Loucy (cell line): ENCODE results near the gene BCL2L12.

Experiments
- H2AFZ ChIP-seq: fragments of 200-600 bp; sonication (generic); 2 replicates; pipeline ENCODE4 v1.6.0; 2016; ENCODE audit warnings: antibody characterized with exemption, mild to moderate bottlenecking, low read length, moderate library complexity
- H3F3A ChIP-seq: fragments of 200-600 bp; 2 replicates; pipeline ENCODE4 v1.6.0; 2016; ENCODE audit warnings: antibody characterized with exemption, low read depth, mild to moderate bottlenecking
- H3K27me3 ChIP-seq: fragments of 200-600 bp; sonication (generic); 2 replicates; pipeline ENCODE4 v1.6.1; 2014; ENCODE audit warnings: low read length, mild to moderate bottlenecking; ENCODE audit not compliant: insufficient read depth, poor library complexity, severe bottlenecking
- H3K36me3 ChIP-seq: fragments of 200-600 bp; sonication (generic); 2 replicates; pipeline ENCODE4 v1.6.1; 2016; ENCODE audit warnings: low read length; ENCODE audit not compliant: insufficient read depth
- H3K4me1 ChIP-seq: fragments of 200-600 bp; sonication (generic); 2 replicates; pipeline ENCODE4 v1.5.1; 2014; ENCODE audit warnings: low read length, mild to moderate bottlenecking; ENCODE audit not compliant: insufficient read depth, poor library complexity, severe bottlenecking
- H3K4me2 ChIP-seq: fragments of 200-600 bp; sonication (generic); 2 replicates; pipeline ENCODE4 v1.6.0; 2014; ENCODE audit warnings: antibody characterized with exemption, low read length, low read depth, mild to moderate bottlenecking; ENCODE audit not compliant: poor library complexity, severe bottlenecking
- H3K4me3 ChIP-seq: fragments of 200-600 bp; sonication (generic); 2 replicates; pipeline ENCODE4 v1.5.1; 2014; ENCODE audit warnings: low read length, mild to moderate bottlenecking, mixed read lengths; ENCODE audit not compliant: poor library complexity, severe bottlenecking
- H3K79me2 ChIP-seq: fragments of 200-600 bp; sonication (generic); 2 replicates; pipeline ENCODE4 v1.6.1; 2014; ENCODE audit warnings: low read length; ENCODE audit not compliant: insufficient read depth
- H3K9ac ChIP-seq: fragments of 200-600 bp; sonication (generic); 2 replicates; pipeline ENCODE4 v1.6.0; 2014; ENCODE audit warnings: mild to moderate bottlenecking, low read depth, low read length, moderate library complexity; ENCODE audit not compliant: poor library complexity, severe bottlenecking
- H3K9me2 ChIP-seq: fragments of 200-600 bp; sonication (generic); replicated peaks from 2 replicates; pipeline ENCODE4 v1.6.1; 2016; ENCODE audit warnings: low read depth, low read length, mixed read lengths
- H3K9me3 ChIP-seq: fragments of 200-600 bp; sonication (generic); 2 replicates; pipeline ENCODE4 v1.6.1; 2014; ENCODE audit warnings: mild to moderate bottlenecking, antibody characterized with exemption, low read length, low read depth; ENCODE audit not compliant: insufficient read depth
- H4K20me1 ChIP-seq: fragments of 200-600 bp; sonication (generic); 2 replicates; pipeline ENCODE4 v1.6.0; 2014; ENCODE audit warnings: antibody characterized with exemption, low read length, mild to moderate bottlenecking; ENCODE audit not compliant: insufficient read depth, poor library complexity, severe bottlenecking
- EZH2phosphoT487 ChIP-seq: fragments of 200-600 bp; IDR thresholded peaks from 2 replicates; pipeline ENCODE4 v1.6.1; 2018; ENCODE audit warnings: antibody characterized with exemption, mild to moderate bottlenecking, moderate library complexity, borderline replicate concordance
- TF ChIP-seq, protein P1 (sequence below): fragments of 200-600 bp; sonication (generic); conservative IDR thresholded peaks from 2 replicates; pipeline ENCODE4 v1.5.1; 2014; ENCODE audit warnings: mild to moderate bottlenecking, antibody characterized with exemption, low read length

Gene BCL2L12

DNA sequence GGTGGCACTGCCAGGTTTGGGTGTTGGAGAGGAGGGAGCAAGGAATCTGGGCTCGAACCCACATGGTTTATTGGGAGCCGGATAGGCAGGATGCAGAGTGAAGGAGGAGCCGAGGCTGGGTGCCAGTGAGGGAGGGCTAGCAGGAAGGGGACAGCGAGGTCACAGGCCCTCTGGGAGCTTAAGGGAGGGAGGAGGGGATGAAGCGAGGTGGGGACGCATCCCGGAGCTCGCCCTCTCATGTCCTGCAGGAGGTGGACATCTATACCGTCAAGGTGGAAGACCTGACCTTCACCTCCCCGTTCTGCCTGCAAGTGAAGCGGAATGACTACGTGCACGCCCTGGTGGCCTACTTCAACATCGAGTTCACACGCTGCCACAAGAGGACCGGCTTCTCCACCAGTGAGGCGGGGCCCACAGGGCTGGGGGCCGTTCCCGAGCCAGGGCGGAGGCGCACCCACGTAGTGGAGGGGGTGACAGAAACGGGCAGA lies 20.2 kb downstream of the BCL2L12 start:
- Histone ChIP-seq H3K27me3 (no peaks in the 10 kb centered on the region), H3K4me2 (no peak overlapping the region), H3K4me3 (no peak overlapping the region), H3K9me3 (no peaks in the 10 kb centered on the region), H3K9ac (no peak overlapping the region), H2AFZ (no peak overlapping the region), H3K9me2 (no peaks in the 10 kb centered on the region), H3F3A (no peaks in the 10 kb centered on the region), H3K4me1 (peaks cover 4% of the 10 kb centered on the region), H3K36me3 (peaks cover 71% of the 10 kb centered on the region; the same call in 1 of the 2 replicates), H3K79me2 (peaks cover 13% of the 10 kb centered on the region), H4K20me1 (peaks cover 22% of the 10 kb centered on the region)
- TF ChIP-seq, protein P1, sequence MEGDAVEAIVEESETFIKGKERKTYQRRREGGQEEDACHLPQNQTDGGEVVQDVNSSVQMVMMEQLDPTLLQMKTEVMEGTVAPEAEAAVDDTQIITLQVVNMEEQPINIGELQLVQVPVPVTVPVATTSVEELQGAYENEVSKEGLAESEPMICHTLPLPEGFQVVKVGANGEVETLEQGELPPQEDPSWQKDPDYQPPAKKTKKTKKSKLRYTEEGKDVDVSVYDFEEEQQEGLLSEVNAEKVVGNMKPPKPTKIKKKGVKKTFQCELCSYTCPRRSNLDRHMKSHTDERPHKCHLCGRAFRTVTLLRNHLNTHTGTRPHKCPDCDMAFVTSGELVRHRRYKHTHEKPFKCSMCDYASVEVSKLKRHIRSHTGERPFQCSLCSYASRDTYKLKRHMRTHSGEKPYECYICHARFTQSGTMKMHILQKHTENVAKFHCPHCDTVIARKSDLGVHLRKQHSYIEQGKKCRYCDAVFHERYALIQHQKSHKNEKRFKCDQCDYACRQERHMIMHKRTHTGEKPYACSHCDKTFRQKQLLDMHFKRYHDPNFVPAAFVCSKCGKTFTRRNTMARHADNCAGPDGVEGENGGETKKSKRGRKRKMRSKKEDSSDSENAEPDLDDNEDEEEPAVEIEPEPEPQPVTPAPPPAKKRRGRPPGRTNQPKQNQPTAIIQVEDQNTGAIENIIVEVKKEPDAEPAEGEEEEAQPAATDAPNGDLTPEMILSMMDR, result no peak
- TF ChIP-seq EZH2phosphoT487, result no peak

DNA sequence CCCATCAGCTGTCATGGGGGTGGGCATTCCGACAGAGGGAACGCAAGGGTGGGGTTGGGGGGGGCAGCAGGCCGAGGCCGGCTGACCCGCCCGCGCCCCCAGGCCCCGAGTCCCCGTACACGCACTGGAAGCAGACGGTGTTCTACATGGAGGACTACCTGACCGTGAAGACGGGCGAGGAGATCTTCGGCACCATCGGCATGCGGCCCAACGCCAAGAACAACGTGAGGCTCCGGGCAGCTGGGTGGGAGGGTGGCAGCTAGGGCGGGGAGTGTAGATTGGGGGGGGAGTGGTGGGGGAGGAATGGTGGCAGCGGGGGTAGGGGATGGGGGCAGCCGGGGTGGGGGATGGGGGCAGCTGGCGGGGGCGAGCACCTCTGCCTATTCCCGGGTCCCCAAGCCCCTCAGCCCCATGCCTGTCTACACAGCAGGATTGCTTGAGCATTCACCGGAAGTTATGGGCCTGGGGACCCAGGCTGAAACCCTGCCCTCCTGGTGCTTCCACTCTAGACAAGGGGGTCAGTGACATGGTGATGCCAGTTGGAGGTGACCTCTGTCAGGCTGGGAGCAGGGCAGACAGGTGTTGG lies 20.9 kb downstream of the BCL2L12 start:
- Histone ChIP-seq H3K4me2 (no peak overlapping the region), H4K20me1 (peaks cover 18% of the 10 kb centered on the region), H3K4me1 (no peaks in the 10 kb centered on the region), H3K9ac (no peak overlapping the region), H3F3A (no peaks in the 10 kb centered on the region), H2AFZ (no peak overlapping the region), H3K4me3 (no peak overlapping the region), H3K9me3 (no peaks in the 10 kb centered on the region), H3K79me2 (peaks cover 9% of the 10 kb centered on the region; the same call in 1 of the 2 replicates), H3K27me3 (no peaks in the 10 kb centered on the region), H3K36me3 (peaks cover 67% of the 10 kb centered on the region; the same call in 1 of the 2 replicates), H3K9me2 (no peaks in the 10 kb centered on the region)
- no peak for TF ChIP-seq EZH2phosphoT487
- TF ChIP-seq, protein P1, result no peak

DNA sequence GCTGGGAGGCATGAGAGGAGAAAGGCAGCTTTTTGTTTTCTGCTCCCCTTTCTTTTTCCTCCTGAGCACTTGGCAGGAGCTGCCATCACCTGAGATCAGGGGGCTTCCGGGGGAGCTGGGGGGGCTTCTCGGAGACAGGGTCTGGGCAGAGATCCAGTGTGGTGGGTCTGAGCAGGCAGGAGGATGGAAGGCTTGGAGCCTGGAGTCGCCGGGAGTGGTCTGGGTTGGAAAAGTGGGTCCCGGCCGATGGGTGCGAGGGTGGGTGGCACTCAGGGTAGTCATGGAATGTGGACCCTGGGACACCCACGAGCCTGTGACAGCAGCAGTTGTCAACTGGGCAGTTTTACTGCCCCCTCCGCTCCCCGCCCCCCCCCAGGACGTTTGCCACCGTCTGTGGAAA lies 21.4 kb downstream of the BCL2L12 start:
- Histone ChIP-seq H4K20me1 (peaks cover 13% of the 10 kb centered on the region), H3K4me2 (no peak overlapping the region), H3K4me1 (no peaks in the 10 kb centered on the region), H3K4me3 (no peak overlapping the region), H3K27me3 (no peaks in the 10 kb centered on the region), H3K9ac (no peak overlapping the region), H3K9me2 (no peaks in the 10 kb centered on the region), H3F3A (no peaks in the 10 kb centered on the region), H3K36me3 (peaks cover 62% of the 10 kb centered on the region; the same call in 1 of the 2 replicates), H3K79me2 (peaks cover 3% of the 10 kb centered on the region; the same call in 1 of the 2 replicates), H2AFZ (no peak overlapping the region), H3K9me3 (no peaks in the 10 kb centered on the region)
- TF ChIP-seq EZH2phosphoT487, result no peak
- TF ChIP-seq, protein P1, result no peak
